Measurements from ENCODE around the gene MAPK8IP3. TPM values are rescaled to one million over a fixed set of nuclear protein-coding genes. Genes with fewer than 3 reads are reported as not detected.
A peak's percentile ranks its signal among the peaks of the same experiment; 100 is the strongest.

Gene MAPK8IP3
- total RNA-seq, 1 experiment from 2014 or later: 72.3 TPM

- peak; percentile 82 for ATAC-seq
- TF ChIP-seq E2F5 (CRISPR knock-in tag; IDR thresholded peaks at IDR 0.05) (0 out of 2 replicates have a peak, but pooled peaks have one; percentile 43), JUN (CRISPR knock-in tag; IDR thresholded peaks at IDR 0.05) (peak; percentile 37; the same call in 1 of the 2 replicates), MAX (CRISPR knock-in tag; IDR thresholded peaks at IDR 0.05) (peak; percentile 96), CREM (CRISPR knock-in tag; IDR thresholded peaks at IDR 0.05) (peak; percentile 20; the same call in 1 of the 2 replicates), ZNF263 (CRISPR knock-in tag; IDR thresholded peaks at IDR 0.05; ENCODE audit: low read depth) (no peak), CTCF (IDR thresholded peaks at IDR 0.05) (peak; percentile 48), PRDM15 (CRISPR knock-in tag; IDR thresholded peaks at IDR 0.05) (0 out of 2 replicates have a peak, but pooled peaks have one; percentile 52), RELA (CRISPR knock-in tag; IDR thresholded peaks at IDR 0.05; ENCODE audit: borderline replicate concordance) (peak; percentile 91; the same call in 1 of the 2 replicates), SP1 (CRISPR knock-in tag; conservative IDR thresholded peaks at IDR 0.05) (no peak; the same call in 1 of the 2 replicates), SMAD3 (CRISPR knock-in tag; IDR thresholded peaks at IDR 0.05; ENCODE audit: borderline replicate concordance) (peak; percentile 96), USF1 (CRISPR knock-in tag; IDR thresholded peaks at IDR 0.05) (peak; percentile 69; the same call in 1 of the 2 replicates), ZNF317 (CRISPR knock-in tag; IDR thresholded peaks at IDR 0.05; ENCODE audit: borderline replicate concordance, low read depth) (no peak), ESRRA (CRISPR knock-in tag; IDR thresholded peaks at IDR 0.05; ENCODE audit: borderline replicate concordance) (peak; percentile 95; the same call in 1 of the 2 replicates), IRF1 (CRISPR knock-in tag; IDR thresholded peaks at IDR 0.05) (peak; percentile 82; the same call in 1 of the 2 replicates), ZMAT4 (CRISPR knock-in tag; IDR thresholded peaks at IDR 0.05) (no peak), ELF4 (CRISPR knock-in tag; IDR thresholded peaks at IDR 0.05; ENCODE audit: low read depth) (no peak), E2F4 (CRISPR knock-in tag; IDR thresholded peaks at IDR 0.05; ENCODE audit: borderline replicate concordance, low read depth) (peak; percentile 68; the same call in 1 of the 2 replicates), TP53 (CRISPR knock-in tag; IDR thresholded peaks at IDR 0.05) (peak; percentile 93), NFE2L1 (CRISPR knock-in tag; IDR thresholded peaks at IDR 0.05) (peak; percentile 92; the same call in 1 of the 2 replicates), EMX1 (CRISPR knock-in tag; IDR thresholded peaks at IDR 0.05) (no peak), PREB (CRISPR knock-in tag; IDR thresholded peaks at IDR 0.05; ENCODE audit: borderline replicate concordance) (peak; percentile 51; the same call in 1 of the 2 replicates), FOXJ3 (CRISPR knock-in tag; IDR thresholded peaks at IDR 0.05; ENCODE audit: borderline replicate concordance) (no peak)
These were observed 57.8 kb downstream of the MAPK8IP3 start for GRCh38 chr16:1763521-1764511.

More at GRCh38 chr16:1763521-1764511, 57.8 kb downstream of the MAPK8IP3 start:
- peak overlapping the region; percentile 45 for H3K4me3 Mint-ChIP-seq
- no peak overlapping the region for H3K27ac Mint-ChIP-seq
- no peaks in the 10 kb centered on the region for H3K9me3 Mint-ChIP-seq
- no peaks in the 10 kb centered on the region for H3K4me1 Mint-ChIP-seq
- H3K36me3 Mint-ChIP-seq: no peaks in the 10 kb centered on the region; the same call in 1 of the 2 replicates
- DNase-seq (ENCODE audit: low spot score): peak; percentile 91
- no peaks in the 10 kb centered on the region for H3K27me3 Mint-ChIP-seq (ENCODE audit: low read depth)
- POLR2A ChIA-PET: interaction anchor here (1.1 to 1.9 kb wide), 3 partner anchors 9 to 19 kb away, joined by 4 to 7 read pairs (median 4); partner anchors contain the start of genes EME2, MRPS34, NUBP2 and SPSB3
- CTCF ChIA-PET: interaction anchor here (0.6 to 2.5 kb wide), 16 partner anchors 9 to 270 kb away, joined by 3 to 17 read pairs (median 3); partner anchors contain the start of genes EME2, JPT2, MAPK8IP3 and MRPS34
